AG20443 (cell line): Measurements from ENCODE around the gene CEACAM21.

Source experiments
- DNase-seq: peaks from one replicate; pipeline ENCODE4 v3.0.0; 2012; ENCODE audit warnings: low spot score, mixed read lengths

CEACAM21 gene

GRCh38 chr19:41575998-41576397 is at the start of gene CEACAM21:
Gene CEACAM21, plus strand, starts transcription at chr19:41576166. Its CDS starts 109 bp downstream, at chr19:41576275.
- DNase-seq: no peak

GRCh38 chr19:41527089-41527488 is 48.9 kb upstream of the CEACAM21 start:
- no peak for DNase-seq

- DNase-seq: no peak
Observed at GRCh38 chr19:41528106-41528505, 47.9 kb upstream of the CEACAM21 start.

- no peak for DNase-seq
Observed at GRCh38 chr19:41529484-41530183, 46.3 kb upstream of the CEACAM21 start.

GRCh38 chr19:41530184-41530534 is 45.8 kb upstream of the CEACAM21 start:
- no peak for DNase-seq

- peak; percentile 18 for DNase-seq
Observed at GRCh38 chr19:41530761-41531301, 45.1 kb upstream of the CEACAM21 start.

GRCh38 chr19:41531438-41532311 is 44.3 kb upstream of the CEACAM21 start:
- DNase-seq: peak; percentile 85

- no peak for DNase-seq
Observed at GRCh38 chr19:41532526-41532925, 43.4 kb upstream of the CEACAM21 start.

- no peak for DNase-seq
Observed at GRCh38 chr19:41533671-41534215, 42.2 kb upstream of the CEACAM21 start.

- no peak for DNase-seq
Observed at GRCh38 chr19:41535029-41535622, 40.8 kb upstream of the CEACAM21 start.

- no peak for DNase-seq
Observed at GRCh38 chr19:41537789-41538188, 38.2 kb upstream of the CEACAM21 start.

- DNase-seq: no peak
Observed at GRCh38 chr19:41540041-41540695, 35.8 kb upstream of the CEACAM21 start.

GRCh38 chr19:41541990-41542584 is 33.9 kb upstream of the CEACAM21 start:
- DNase-seq: peak; percentile 28

- no peak for DNase-seq
Observed at GRCh38 chr19:41542622-41543021, 33.3 kb upstream of the CEACAM21 start.

- DNase-seq: no peak
Observed at GRCh38 chr19:41543582-41543981, 32.4 kb upstream of the CEACAM21 start.

GRCh38 chr19:41545547-41545946 is 30.4 kb upstream of the CEACAM21 start:
- DNase-seq: no peak

GRCh38 chr19:41546386-41546789 is 29.6 kb upstream of the CEACAM21 start:
- DNase-seq: no peak

- DNase-seq: no peak
Observed at GRCh38 chr19:41546961-41547360, 29.0 kb upstream of the CEACAM21 start.

GRCh38 chr19:41547569-41547968 is 28.4 kb upstream of the CEACAM21 start:
- no peak for DNase-seq

- no peak for DNase-seq
Observed at GRCh38 chr19:41548047-41548446, 27.9 kb upstream of the CEACAM21 start.

GRCh38 chr19:41548954-41549688 is 26.8 kb upstream of the CEACAM21 start:
- DNase-seq: no peak
